Measurements from ENCODE around the gene KHDC1L.

The KHDC1L gene

GRCh38 chr6:73233048-73233447 is 7.8 kb upstream of the KHDC1L start:
- H3K4me3 ChIP-seq (ENCODE audit: low read length), result no peak overlapping the region
- no peak for DNase-seq (ENCODE audit: low read depth)
- no peak for TF ChIP-seq CTCF (IDR thresholded peaks at IDR 0.05; ENCODE audit: insufficient read depth, low read depth, low read length, missing control alignments)

GRCh38 chr6:73231986-73232391 is 6.7 kb upstream of the KHDC1L start:
- TF ChIP-seq CTCF (IDR thresholded peaks at IDR 0.05; ENCODE audit: insufficient read depth, low read depth, low read length, missing control alignments), result no peak
- no peak overlapping the region for H3K4me3 ChIP-seq (ENCODE audit: low read length)
- DNase-seq (ENCODE audit: low read depth), result peak; percentile 41

- no peak overlapping the region for H3K4me3 ChIP-seq (ENCODE audit: low read length)
- no peak for TF ChIP-seq CTCF (IDR thresholded peaks at IDR 0.05; ENCODE audit: insufficient read depth, low read depth, low read length, missing control alignments)
- peak; percentile 19 for DNase-seq (ENCODE audit: low read depth)
These were observed 2.4 kb upstream of the KHDC1L start for GRCh38 chr6:73227606-73228255.

GRCh38 chr6:73216859-73217258 is 8.4 kb downstream of the KHDC1L start:
- no peak for DNase-seq (ENCODE audit: low read depth)
- TF ChIP-seq CTCF (IDR thresholded peaks at IDR 0.05; ENCODE audit: insufficient read depth, low read depth, low read length, missing control alignments), result no peak
- H3K4me3 ChIP-seq (ENCODE audit: low read length), result no peak overlapping the region

- DNase-seq (ENCODE audit: low read depth), result no peak
- TF ChIP-seq CTCF (IDR thresholded peaks at IDR 0.05; ENCODE audit: insufficient read depth, low read depth, low read length, missing control alignments), result no peak
- no peak overlapping the region for H3K4me3 ChIP-seq (ENCODE audit: low read length)
These were observed 16.2 kb downstream of the KHDC1L start for GRCh38 chr6:73209117-73209516.

GRCh38 chr6:73207221-73207837 is 18.0 kb downstream of the KHDC1L start:
- no peak for TF ChIP-seq CTCF (IDR thresholded peaks at IDR 0.05; ENCODE audit: insufficient read depth, low read depth, low read length, missing control alignments)
- H3K4me3 ChIP-seq (ENCODE audit: low read length), result no peak overlapping the region
- DNase-seq (ENCODE audit: low read depth), result peak; percentile 27

GRCh38 chr6:73204252-73204651 is 21.0 kb downstream of the KHDC1L start:
- no peak for TF ChIP-seq CTCF (IDR thresholded peaks at IDR 0.05; ENCODE audit: insufficient read depth, low read depth, low read length, missing control alignments)
- DNase-seq (ENCODE audit: low read depth), result no peak

More at GRCh38 chr6:73204252-73204651, 21.0 kb downstream of the KHDC1L start:
- no peak overlapping the region for H3K4me3 ChIP-seq (ENCODE audit: low read length)
